Left cardiac atrium (tissue), 4 donors: ENCODE data around the gene MARCHF10. TPM values are rescaled to one million over a fixed set of nuclear protein-coding genes. Genes with fewer than 3 reads are reported as not detected.

Experiments
- ATAC-seq, 2 donors: fragments of 200-7000 bp; cut with Tn5 transposase; one replicate each; pipeline ENCODE4 v1.9.1; 2020; ENCODE audit warnings: mild to moderate bottlenecking in 2 of 2, moderate library complexity in 2 of 2
- DNase-seq: peaks from one replicate; pipeline ENCODE4 v3.0.0-alpha.2; 2020
- intact Hi-C, 2 donors: fragments of 100-400 bp; cut with DNase I; formaldehyde crosslinking; loops; one replicate each; pipeline versions ENCODE4 v1.14.1 to v1.15.1; 2022 to 2023
- total RNA-seq, 2 donors: library from RNA; stranded (reverse); fragmentation: NEBNext Ultra II Directional; extraction: Animal tissue kit (Norgen Biotek cat#: 25700); gene quantifications; one replicate each; pipeline ENCODE4 v1.2.1, GENCODE V29; 2021
- donor health status: DM: no; HTN: yes; CAD: no.
- donor health status: DM: no; HTN: yes; CAD: no; lungs with severe emphysema.
- donor health status: DM: yes; HTN: yes; CAD: no.
- donor health status: Dilated cardiomyopathy.

MARCHF10 gene
- total RNA-seq, 2 donors from 2014 or later = not detected

- intact Hi-C loops = no loop called here
- ATAC-seq (no peak), DNase-seq (no peak)
Measured at GRCh38 chr17:62761884-62762283, 46.2 kb downstream of the MARCHF10 start.

GRCh38 chr17:62760945-62761267 lies 47.2 kb downstream of the MARCHF10 start:
- ATAC-seq (no peak), DNase-seq (no peak)
- intact Hi-C loops = no loop called here

- no peak for DNase-seq
- intact Hi-C loops = no loop called here
- ATAC-seq = no peak
Measured at GRCh38 chr17:62760059-62760944, 47.8 kb downstream of the MARCHF10 start.

GRCh38 chr17:62757500-62757951 lies 50.6 kb downstream of the MARCHF10 start:
- intact Hi-C loops = no loop called here
- DNase-seq = no peak
- no peak for ATAC-seq

GRCh38 chr17:62756198-62756597 lies 51.9 kb downstream of the MARCHF10 start:
- intact Hi-C loops = no loop called here
- ATAC-seq (no peak), DNase-seq (no peak)

GRCh38 chr17:62755141-62755851 lies 52.8 kb downstream of the MARCHF10 start:
- peak in 1 of 2 donors; percentile 68 for ATAC-seq
- intact Hi-C loops = no loop called here
- no peak for DNase-seq

GRCh38 chr17:62754631-62755030 lies 53.5 kb downstream of the MARCHF10 start:
- ATAC-seq (no peak), DNase-seq (no peak)
- intact Hi-C loops = no loop called here

- intact Hi-C loops = no loop called here
- DNase-seq = no peak
Measured at GRCh38 chr17:62753562-62753961, 54.6 kb downstream of the MARCHF10 start.

GRCh38 chr17:62751060-62751691 lies 56.9 kb downstream of the MARCHF10 start:
- DNase-seq (no peak), ATAC-seq (no peak)
- intact Hi-C loops = no loop called here

More at GRCh38 chr17:62753562-62753961, 54.6 kb downstream of the MARCHF10 start:
- no peak for ATAC-seq

- DNase-seq = no peak
- no peak for ATAC-seq
- intact Hi-C loops = no loop called here
Measured at GRCh38 chr17:62750631-62751051, 57.5 kb downstream of the MARCHF10 start.

- intact Hi-C loops = no loop called here
- ATAC-seq (no peak), DNase-seq (no peak)
Measured at GRCh38 chr17:62749926-62750325, 58.2 kb downstream of the MARCHF10 start.

- intact Hi-C loops = no loop called here
- no peak for ATAC-seq
- no peak for DNase-seq
Measured at GRCh38 chr17:62746941-62747340, 61.2 kb downstream of the MARCHF10 start.

- ATAC-seq (no peak), DNase-seq (no peak)
- intact Hi-C loops = no loop called here
Measured at GRCh38 chr17:62745806-62746205, 62.3 kb downstream of the MARCHF10 start.

GRCh38 chr17:62744259-62744658 lies 63.9 kb downstream of the MARCHF10 start:
- intact Hi-C loops = no loop called here
- no peak for DNase-seq
- ATAC-seq = no peak

GRCh38 chr17:62741290-62741689 lies 66.8 kb downstream of the MARCHF10 start:
- intact Hi-C loops = no loop called here
- ATAC-seq = no peak

GRCh38 chr17:62739645-62740388 lies 68.3 kb downstream of the MARCHF10 start:
- ATAC-seq = peak in 1 of 2 donors; percentile 63
- intact Hi-C loops = no loop called here
- DNase-seq = no peak

More at GRCh38 chr17:62741290-62741689, 66.8 kb downstream of the MARCHF10 start:
- no peak for DNase-seq

GRCh38 chr17:62738281-62738680 lies 69.8 kb downstream of the MARCHF10 start:
- no peak for ATAC-seq

GRCh38 chr17:62737513-62737912 lies 70.6 kb downstream of the MARCHF10 start:
- DNase-seq = no peak
- no peak for ATAC-seq
- intact Hi-C loops = no loop called here

More at GRCh38 chr17:62738281-62738680, 69.8 kb downstream of the MARCHF10 start:
- no peak for DNase-seq
- intact Hi-C loops = no loop called here

GRCh38 chr17:62735044-62735651 lies 73.0 kb downstream of the MARCHF10 start:
- no peak for DNase-seq
- ATAC-seq = no peak
- intact Hi-C loops = no loop called here
